Epithelial cell of prostate (primary cell): Measurements from ENCODE around the gene ZNF787.

Experiments used
- DNase-seq: peaks from one replicate; pipeline ENCODE4 v3.0.0-alpha.2; 2011; ENCODE audit warnings: low read depth, low spot score
- H3K27ac ChIP-seq: fragments of 450-650 bp; 2 replicates; pipeline ENCODE4 v1.5.1; 2017; ENCODE audit warnings: mild to moderate bottlenecking

ZNF787 gene

GRCh38 chr19:56091751-56092546 is 29.1 kb downstream of the ZNF787 start:
- no peak for DNase-seq
- peak overlapping the region; percentile 44 for H3K27ac ChIP-seq

GRCh38 chr19:56091066-56091490 is 30.0 kb downstream of the ZNF787 start:
- DNase-seq, result peak; percentile 31
- peak overlapping the region; percentile 44 for H3K27ac ChIP-seq

- no peak for DNase-seq
- H3K27ac ChIP-seq, result no peak overlapping the region
Observed at GRCh38 chr19:56089344-56089743, 31.8 kb downstream of the ZNF787 start.

- DNase-seq, result no peak
- H3K27ac ChIP-seq, result no peak overlapping the region
Observed at GRCh38 chr19:56088497-56089215, 32.4 kb downstream of the ZNF787 start.

GRCh38 chr19:56087647-56088496 is 33.2 kb downstream of the ZNF787 start:
- H3K27ac ChIP-seq, result no peak overlapping the region
- no peak for DNase-seq

GRCh38 chr19:56086671-56087430 is 34.2 kb downstream of the ZNF787 start:
- H3K27ac ChIP-seq, result no peak overlapping the region
- no peak for DNase-seq

GRCh38 chr19:56085571-56086275 is 35.4 kb downstream of the ZNF787 start:
- H3K27ac ChIP-seq, result no peak overlapping the region
- no peak for DNase-seq

GRCh38 chr19:56084835-56085536 is 36.1 kb downstream of the ZNF787 start:
- DNase-seq, result no peak
- no peak overlapping the region for H3K27ac ChIP-seq

- H3K27ac ChIP-seq, result no peak overlapping the region
- no peak for DNase-seq
Observed at GRCh38 chr19:56083668-56084067, 37.4 kb downstream of the ZNF787 start.

GRCh38 chr19:56080669-56081401 is 40.3 kb downstream of the ZNF787 start:
- no peak overlapping the region for H3K27ac ChIP-seq
- DNase-seq, result no peak

GRCh38 chr19:56079609-56080008 is 41.5 kb downstream of the ZNF787 start:
- H3K27ac ChIP-seq, result no peak overlapping the region
- no peak for DNase-seq

GRCh38 chr19:56076498-56076897 is 44.6 kb downstream of the ZNF787 start:
- no peak for DNase-seq
- H3K27ac ChIP-seq, result no peak overlapping the region

- no peak overlapping the region for H3K27ac ChIP-seq
- DNase-seq, result no peak
Observed at GRCh38 chr19:56071151-56071550, 49.9 kb downstream of the ZNF787 start.

GRCh38 chr19:56069642-56070041 is 51.5 kb downstream of the ZNF787 start:
- DNase-seq, result no peak
- H3K27ac ChIP-seq, result no peak overlapping the region

- H3K27ac ChIP-seq, result no peak overlapping the region
- no peak for DNase-seq
Observed at GRCh38 chr19:56066152-56067023, 54.7 kb downstream of the ZNF787 start.

GRCh38 chr19:56053596-56053995 is 67.5 kb downstream of the ZNF787 start:
- H3K27ac ChIP-seq, result no peak overlapping the region
- no peak for DNase-seq
